D721Med (cell line): ENCODE results near the gene GPRIN1.

Source experiments
- DNase-seq: peaks from one replicate; pipeline ENCODE4 v3.0.0; 2011; ENCODE audit warnings: low spot score; ENCODE audit not compliant: insufficient read length
- FAIRE-seq: peaks from 2 replicates; lab custom pipeline; 2011; peaks lifted over from hg19 to GRCh38; lab: Jason Lieb, UNC
- CTCF ChIP-seq: IDR thresholded peaks from 2 replicates; pipeline ENCODE4 v1.5.1; 2012; ENCODE audit warnings: mild to moderate bottlenecking, control low read depth; ENCODE audit not compliant: insufficient read depth; ENCODE audit errors: missing control alignments

GPRIN1 gene

DNA sequence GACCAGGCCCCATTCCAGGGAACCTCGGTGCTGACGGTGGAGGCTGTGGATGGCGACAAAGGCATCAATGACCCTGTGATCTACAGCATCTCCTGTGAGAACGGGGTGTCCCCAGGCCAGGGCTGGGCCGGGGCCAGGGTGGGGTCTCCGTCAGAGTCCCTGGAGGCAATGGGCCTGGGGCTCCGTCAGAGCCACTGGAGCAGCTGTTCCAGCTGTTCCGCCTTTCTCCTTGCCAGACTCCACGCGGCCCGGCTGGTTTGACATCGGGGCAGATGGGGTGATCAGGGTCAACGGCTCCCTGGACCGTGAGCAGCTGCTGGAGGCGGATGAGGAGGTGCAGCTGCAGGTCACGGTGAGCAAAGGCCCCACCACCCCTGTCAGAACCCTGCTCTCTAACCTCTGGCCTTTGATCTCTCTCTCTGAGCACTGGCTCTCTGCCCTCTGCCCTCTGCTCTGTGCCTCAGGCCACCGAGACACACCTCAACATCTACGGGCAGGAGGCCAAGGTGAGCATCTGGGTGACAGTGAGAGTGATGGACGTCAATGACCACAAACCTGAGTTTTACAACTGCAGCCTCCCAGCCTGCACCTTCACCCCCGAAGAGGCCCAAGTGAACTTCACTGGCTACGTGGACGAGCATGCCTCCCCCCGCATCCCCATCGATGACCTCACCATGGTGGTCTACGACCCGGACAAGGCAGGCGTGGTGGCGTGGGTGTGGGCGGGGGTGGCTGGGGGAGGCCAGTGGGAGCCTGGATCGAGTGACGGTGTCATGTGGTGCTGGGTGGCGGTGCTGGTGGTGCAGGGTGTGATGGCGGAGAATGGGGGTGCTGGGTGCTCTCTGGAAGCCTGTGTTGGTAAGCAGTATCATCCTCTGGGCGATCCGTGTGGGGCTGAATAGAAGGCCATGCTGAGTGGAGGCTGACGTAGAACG lies 34.2 kb downstream of the GPRIN1 start:
- TF ChIP-seq CTCF: no peak
- DNase-seq (no peak), FAIRE-seq (no peak)

DNA sequence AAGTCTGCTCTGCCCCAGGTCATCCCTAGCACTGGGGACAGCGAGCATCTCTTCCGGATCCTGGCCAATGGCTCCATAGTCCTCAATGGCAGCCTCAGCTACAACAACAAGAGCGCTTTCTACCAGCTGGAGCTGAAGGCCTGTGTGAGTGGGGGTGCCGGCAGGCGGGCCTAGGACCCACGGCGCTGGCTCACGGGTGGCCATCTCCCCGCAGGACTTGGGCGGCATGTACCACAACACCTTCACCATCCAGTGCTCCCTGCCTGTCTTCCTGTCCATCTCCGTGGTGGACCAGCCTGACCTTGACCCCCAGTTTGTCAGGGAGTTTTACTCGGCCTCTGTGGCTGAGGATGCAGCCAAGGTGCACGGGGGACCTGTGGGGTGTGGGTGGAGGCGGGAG lies 34.9 kb downstream of the GPRIN1 start:
- FAIRE-seq (no peak), DNase-seq (no peak)
- TF ChIP-seq CTCF: no peak

GRCh38 chr5:176574297-176574591 lies 35.7 kb downstream of the GPRIN1 start:
- no peak for TF ChIP-seq CTCF
- no peak for DNase-seq
- FAIRE-seq: no peak

DNA sequence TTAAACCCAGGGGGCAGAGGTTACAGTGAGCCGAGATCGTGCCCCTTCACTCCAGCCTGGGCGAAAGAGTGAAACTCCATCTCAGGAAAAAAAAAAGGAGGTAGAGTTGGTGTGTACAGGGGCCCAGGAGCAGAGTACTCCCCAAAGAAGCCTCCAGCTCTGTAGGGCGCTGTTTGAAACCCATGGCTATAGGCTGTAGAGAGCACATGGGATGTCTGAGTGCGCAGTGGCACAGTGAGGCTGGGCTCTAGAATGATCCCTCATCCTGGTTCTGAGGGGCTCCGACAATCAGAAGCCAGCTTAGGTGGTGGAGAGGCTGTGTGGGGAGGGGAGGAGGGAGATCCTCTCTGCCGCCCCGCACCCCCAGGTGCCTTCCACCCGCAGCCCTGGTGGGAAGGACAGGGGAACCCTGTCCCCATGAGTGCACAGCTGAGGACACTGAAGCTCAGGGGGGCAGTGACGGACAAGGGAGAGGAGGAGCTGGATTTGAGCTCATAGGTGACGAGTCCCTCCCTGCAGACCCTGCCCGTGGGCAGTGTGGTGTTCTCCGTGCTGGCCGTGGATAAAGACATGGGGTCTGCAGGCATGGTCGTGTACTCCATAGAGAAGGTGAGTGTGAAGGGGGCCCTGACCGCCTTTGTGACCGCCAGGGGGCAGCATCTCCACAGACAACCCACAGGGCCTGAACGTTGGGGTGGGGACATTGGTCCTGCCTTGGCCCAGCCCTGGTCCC lies 36.2 kb downstream of the GPRIN1 start:
- TF ChIP-seq CTCF: peak; percentile 66
- no peak for FAIRE-seq
- DNase-seq: peak; percentile 84

- peak; percentile 9 for TF ChIP-seq CTCF
- FAIRE-seq (no peak), DNase-seq (no peak)
Observed at GRCh38 chr5:176570044-176570443, 39.9 kb downstream of the GPRIN1 start.

GRCh38 chr5:176568657-176569056 lies 41.3 kb downstream of the GPRIN1 start:
- DNase-seq (no peak), FAIRE-seq (no peak)
- TF ChIP-seq CTCF: no peak

GRCh38 chr5:176565760-176566288 lies 44.1 kb downstream of the GPRIN1 start:
- TF ChIP-seq CTCF: no peak
- FAIRE-seq (no peak), DNase-seq (no peak)
